NOMO-1 treated with dmso at 0.1 percent for 144 hours (cell line): ENCODE data around the gene ZNF70.

ENCODE experiments used
- DNase-seq: peaks from one replicate; lab custom pipeline; 2025; ENCODE audit not compliant: unreplicated experiment; lab: John Stamatoyannopoulos, UW

ZNF70 gene

GRCh38 chr22:23779731-23780130 is 28.8 kb upstream of the ZNF70 start:
- no peak for DNase-seq

- DNase-seq, result no peak
These were observed 28.2 kb upstream of the ZNF70 start for GRCh38 chr22:23779083-23779482.

DNA sequence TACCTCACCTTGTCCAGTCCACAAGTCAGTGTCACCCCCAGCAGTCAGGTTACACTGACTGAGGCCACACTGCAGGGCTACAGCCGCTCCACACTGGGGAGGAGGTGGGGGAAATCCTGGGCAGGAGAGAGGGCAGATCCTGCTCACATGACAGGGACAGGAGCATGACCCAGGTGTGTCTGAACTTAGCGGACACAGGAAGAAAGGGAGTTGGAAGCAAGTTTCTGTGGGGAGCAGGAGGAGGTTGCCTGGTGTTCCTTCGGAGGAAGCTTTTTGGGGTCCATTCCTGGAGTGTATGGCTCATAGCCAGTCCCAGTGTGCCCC is 27.6 kb upstream of the ZNF70 start:
- DNase-seq, result no peak

DNA sequence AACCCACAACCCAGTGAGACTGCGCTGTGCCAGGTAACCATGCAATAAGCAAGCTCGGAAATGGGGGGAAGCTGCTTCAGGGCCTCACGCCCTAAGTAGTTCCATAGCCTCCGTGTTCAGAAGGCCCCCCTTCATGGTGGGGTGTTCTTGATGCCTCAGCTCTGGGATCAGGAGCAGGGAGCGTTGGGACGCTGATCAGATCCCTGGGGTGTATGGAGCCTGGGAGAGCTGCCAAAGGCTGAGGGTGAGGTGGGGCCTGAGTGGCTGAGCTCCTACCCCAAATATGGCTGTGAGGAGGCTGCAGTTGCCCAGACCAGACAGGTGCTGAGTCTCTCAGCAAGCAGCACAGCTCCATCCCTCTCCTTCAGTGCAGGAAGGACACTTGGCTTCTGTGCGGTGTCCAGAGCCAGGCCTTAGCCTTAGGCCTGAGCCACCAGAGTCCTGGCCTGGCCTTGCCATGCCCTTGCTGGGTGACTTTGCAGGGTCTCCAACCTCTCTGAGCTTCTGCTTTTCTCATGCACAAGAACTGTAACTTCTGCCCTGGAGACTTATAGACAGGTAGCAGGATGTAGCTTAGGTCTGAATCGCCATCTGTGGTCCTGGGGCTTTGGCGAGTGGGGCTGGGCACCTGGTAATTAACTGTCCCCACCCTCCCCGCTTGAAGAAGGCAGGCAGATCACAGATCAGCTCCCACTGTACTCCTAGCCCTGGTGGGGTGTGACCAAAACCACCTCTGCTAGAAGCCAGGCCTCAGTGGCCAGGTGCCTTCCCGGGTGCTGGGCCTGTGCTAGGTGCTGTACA is 27.1 kb upstream of the ZNF70 start:
- no peak for DNase-seq

DNA sequence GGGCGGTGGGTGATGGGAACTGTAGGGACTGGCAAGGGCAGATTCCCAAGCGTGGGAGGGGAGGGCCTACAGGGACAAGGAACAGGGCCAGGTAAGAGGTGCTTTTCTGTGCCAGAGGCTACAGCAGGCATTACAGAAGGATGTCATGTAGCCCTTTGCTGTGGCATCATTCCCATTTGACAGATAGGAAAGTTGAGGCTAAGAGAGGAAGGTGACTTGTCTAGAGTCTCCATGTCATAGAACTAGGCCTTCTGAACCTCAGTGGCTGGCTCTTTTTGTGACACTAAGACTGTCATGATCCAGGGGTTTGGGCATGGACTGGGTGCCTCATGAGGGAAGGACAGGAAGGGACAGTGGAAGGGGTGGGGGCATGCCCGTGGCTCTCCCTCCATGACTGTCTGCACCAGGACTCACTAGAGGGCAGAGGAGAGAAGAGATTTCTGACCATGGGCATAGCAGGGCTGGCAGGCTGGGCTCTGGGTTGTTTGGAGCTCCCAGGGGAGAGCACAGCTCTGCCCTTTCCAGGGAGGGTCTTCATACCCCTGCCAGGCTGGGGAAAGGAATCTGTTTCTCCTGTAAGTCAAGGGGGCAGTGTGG is 25.0 kb upstream of the ZNF70 start:
- no peak for DNase-seq

GRCh38 chr22:23774922-23775436 is 24.1 kb upstream of the ZNF70 start:
- no peak for DNase-seq

GRCh38 chr22:23774114-23774921 is 23.4 kb upstream of the ZNF70 start:
- DNase-seq, result no peak

- no peak for DNase-seq
These were observed 22.7 kb upstream of the ZNF70 start for GRCh38 chr22:23773483-23774113.

DNA sequence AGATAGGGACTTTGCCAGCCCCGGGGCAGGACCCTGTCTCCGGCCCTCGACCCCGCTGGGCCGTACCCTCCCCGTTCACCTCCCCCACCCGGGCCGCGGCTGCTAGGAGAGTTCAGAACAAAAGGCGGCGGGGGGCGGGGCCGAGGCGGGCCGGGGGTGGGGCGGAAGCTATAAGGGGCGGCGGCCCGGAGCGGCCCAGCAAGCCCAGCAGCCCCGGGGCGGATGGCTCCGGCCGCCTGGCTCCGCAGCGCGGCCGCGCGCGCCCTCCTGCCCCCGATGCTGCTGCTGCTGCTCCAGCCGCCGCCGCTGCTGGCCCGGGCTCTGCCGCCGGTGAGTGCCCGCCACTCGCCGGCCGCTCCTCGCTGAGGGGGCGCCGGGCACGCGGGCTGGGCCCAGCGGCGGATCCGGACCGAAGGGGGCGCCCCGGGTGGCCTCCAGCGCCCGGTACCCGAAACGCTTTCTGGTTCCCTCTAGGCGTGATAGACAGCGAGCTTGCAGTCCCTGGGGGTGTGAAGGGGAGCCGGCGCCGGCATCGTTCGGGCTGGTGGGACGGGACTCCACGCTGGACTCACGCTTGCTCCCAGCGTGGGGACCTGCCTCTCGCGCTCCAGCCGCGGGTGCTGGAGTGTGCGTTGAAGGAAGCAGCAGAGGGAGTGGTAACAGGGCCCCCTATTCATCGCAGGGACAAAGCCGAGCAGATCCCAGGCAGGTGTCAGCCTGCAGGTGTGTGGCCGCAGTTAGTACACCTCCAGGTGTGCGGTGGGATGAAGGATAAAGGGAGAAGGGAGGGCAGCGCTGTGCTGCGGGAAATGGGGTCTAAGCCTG is 21.9 kb upstream of the ZNF70 start, which contains the start of gene MMP11:
TSS of gene MMP11 (plus strand) at position 201 of the 825 bp plus-strand sequence. CDS start at position 223, 22 bp downstream.
- no peak for DNase-seq

- no peak for DNase-seq
These were observed 21.4 kb upstream of the ZNF70 start for GRCh38 chr22:23772315-23772648.

DNA sequence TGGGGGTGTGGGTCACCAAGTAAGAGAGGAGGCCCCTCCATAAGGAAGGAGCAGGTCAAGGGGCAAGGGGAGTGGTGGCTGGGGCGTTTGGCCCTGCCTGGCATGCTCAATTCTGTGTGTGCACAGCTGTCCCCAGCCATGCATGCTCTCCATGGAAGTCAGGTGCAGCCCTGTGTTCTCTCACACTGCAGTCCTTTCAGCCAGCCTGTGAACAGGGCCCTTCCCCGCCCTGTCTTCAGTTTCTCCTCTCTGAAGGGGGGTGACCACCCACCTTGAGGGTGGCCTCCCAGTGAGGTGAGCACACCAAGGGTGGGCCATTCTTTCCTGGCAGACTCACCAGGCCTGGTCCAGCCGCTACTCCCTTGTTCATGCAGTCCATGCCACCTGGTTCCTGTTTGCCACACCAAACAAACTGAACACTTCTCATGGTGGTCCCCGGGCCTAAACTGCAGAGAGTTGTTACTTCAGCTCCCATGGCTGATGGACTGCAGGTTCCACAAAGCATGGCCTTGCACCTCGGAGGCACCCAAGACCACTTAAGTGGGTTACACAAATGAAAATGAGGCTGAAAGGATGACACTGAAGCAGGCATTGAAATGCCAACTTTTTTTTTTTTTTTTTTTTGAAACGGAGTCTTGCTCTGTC is 18.5 kb upstream of the ZNF70 start:
- DNase-seq, result no peak

DNA sequence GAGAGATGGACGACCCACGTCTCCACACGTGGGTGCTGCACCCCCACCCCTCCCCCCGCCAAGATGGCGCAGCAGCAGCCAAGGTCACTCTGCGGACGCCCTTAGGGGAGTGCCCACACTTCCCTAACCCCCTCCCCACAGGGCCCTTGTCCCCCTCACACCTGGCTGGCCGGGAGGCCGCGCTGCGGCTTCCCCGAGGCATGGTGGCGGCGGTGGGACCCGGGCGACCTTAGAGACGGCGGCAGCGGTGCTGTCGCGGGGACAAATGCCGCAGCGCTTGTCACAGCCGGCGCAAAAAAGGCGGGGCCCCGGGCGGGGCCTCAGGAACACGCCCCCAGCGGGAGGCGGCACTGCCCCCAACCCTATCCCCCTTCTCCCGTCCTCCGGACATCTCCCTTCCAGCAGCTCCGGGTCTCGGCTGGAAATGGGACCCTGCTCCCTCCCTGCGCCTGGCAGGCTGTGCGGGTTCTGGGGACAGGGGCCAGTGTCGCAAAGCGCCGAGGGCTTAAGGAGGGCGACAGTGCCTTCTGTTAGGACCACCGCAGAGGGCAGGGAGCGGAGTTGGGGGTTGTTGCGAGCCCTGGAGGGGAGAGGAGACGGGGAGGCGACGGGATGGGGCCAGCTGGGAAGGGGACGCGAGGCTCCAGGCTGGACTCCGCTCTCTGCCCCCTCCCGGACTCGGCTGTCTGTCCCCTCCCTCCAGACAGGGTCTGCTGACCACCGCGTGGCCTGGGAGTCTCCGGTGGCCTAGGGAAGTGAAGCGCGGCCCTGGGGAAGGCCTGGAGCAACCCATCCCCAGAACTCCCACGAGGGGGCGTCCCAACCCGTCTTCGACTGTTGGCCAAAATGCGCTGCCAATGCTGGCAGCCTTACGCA is 17.0 kb upstream of the ZNF70 start, which contains the start of gene CHCHD10:
TSS of gene CHCHD10 (minus strand) at position 300 of the 876 bp plus-strand sequence. CDS start at position 202, 98 bp downstream.
- peak; percentile 71 for DNase-seq

GRCh38 chr22:23767303-23767672 is 16.4 kb upstream of the ZNF70 start:
- DNase-seq, result no peak

DNA sequence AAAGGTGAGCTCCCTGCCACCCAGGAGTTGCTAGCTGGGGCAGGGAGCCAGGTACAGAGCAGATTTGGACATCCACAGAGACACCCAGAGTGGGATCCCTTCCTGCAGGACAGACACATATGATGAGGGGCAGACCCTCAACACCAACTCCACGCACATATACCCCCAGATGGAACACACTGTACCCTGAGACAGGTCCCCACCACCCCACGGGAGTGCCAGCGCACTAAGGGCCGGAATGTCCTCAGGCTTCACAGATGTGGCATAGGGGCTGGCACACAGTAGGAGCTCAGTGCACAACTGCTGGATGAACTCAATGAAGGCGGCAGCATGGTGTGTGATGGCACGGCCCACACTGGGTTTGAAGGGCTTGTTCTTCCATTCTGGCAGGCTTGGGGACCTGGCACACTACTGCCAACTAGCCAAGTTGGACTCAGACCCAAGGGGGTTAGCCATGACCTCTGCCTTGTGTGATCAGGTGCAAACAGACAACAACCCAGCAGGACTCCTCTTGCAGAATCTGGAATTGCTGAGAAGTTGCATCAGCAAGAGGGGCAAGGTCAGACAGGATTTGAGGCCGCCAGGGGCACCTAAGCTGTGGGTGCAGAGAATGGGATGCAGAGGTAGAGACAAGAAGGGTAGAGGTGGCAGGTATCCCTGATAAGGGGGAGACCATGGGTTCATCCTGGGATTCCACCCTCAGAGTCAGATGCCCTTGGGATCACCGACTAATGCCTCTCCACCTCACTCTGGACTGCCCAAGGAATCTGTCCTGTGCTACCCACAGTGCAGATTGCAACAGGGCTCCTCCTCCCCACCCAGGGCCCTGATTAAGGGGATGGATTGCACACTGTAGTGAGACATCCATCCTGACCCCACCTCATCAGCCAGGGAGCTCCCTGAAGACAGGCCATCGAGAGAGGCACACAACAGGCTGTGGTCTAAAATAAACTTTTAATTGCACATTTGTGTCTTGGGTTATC is 14.3 kb upstream of the ZNF70 start:
- no peak for DNase-seq

DNA sequence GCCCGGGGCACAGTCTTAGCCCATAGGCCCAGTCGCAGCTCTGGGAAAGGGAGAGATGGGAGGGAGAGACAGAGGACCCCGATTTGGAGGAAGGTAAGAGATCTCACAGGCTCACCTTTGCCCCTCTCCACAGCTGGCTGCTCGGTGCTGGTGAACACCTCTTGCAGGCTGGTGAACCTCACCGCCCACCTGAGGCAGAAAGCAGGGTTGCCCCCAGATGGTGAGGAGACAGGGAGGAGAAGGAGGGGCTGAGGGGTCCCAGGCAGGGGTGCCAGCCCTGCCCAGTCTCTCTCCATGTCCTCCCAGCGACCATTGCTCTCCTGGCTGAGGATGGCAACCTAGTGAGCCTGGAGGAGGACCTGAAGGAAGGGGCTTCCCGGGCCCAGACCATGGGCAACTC is 13.0 kb upstream of the ZNF70 start:
- no peak for DNase-seq

GRCh38 chr22:23763579-23763945 is 12.7 kb upstream of the ZNF70 start:
- no peak for DNase-seq

- no peak for DNase-seq
These were observed 12.1 kb upstream of the ZNF70 start, which contains the start of gene C22orf15 for GRCh38 chr22:23762842-23763578. Gene C22orf15 (plus strand): TSS chr22:23762990. CDS start chr22:23763307, 317 bp downstream.
